NCI-H524 treated with DMSO at 0.1 percent for 48 hours (cell line): Measurements from ENCODE around the gene PIGV.
"Not testable (repeated sequence)": the region's sequence is repeated elsewhere in the genome, so short reads cannot be mapped to it uniquely, and the experiment has no call there.

Experiments
- DNase-seq: peaks from one replicate; lab custom pipeline; 2025; lab: John Stamatoyannopoulos, UW

The PIGV gene

DNA sequence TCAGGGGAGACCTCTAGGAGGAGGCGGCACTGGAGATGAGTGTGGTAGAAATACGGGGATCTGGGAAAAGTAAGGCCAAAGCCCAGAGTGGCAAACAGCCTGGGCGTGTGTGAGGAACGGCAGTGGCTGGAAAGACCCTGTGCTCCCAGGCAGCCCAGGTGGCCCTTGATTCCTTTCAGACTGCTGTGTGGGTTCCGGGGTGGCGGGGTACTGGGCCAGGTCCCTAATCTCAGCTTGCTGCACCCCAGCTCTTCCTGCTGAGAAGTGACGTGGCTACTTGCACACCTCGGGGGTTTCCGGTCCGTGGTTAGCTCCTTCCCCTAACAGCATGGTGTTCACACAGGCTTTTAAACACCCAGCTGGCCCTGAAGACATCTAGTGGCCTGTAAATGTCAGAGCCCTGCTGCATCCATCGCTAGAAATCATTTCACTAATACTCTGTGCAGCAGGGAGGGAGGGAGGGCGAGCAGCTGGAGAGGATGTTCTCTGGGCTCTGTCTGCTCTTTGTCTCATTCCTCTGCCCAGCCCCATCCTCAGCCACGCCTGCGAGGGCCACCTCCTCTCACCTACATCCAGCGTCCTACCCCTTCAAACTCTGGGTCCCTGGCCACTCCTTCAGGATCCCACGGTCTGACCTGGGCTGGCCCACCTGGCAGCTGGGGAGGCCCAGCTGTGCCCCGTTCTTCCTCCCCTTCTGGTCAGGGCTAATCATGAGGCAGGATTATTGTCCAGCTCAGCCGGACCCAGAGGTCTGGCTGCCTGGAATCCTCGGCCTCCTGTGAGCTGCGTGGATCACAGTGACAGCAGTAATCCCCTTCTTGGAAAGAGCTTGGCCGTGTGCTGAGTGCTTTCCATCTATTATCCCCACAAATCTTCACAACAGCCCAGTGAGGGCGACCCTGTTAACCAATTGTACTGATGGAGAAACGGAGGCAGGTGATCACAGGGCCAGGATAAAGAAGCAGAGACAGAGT is 46.0 kb downstream of the PIGV start:
- no peak for DNase-seq

DNA sequence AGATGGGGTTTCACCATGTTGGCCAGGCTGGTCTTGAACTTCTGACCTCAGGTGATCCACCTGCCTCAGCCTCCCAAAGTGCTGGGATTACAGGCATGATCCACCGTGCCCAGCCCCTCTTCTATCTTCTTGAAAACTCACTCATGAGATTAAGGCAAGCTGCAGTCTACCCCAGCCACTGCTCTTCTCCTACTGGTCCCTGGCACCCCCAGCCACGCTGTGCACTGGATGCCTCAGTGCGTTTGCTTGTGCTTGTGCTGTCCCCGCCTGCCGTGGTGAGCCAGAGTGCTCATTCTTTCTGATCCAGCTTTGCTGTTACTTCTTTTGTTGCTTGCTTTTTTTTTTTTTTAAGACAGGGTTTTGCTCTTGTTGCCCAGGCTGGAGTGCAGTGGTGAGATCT is 49.9 kb downstream of the PIGV start:
- DNase-seq = not testable (repeated sequence)

DNA sequence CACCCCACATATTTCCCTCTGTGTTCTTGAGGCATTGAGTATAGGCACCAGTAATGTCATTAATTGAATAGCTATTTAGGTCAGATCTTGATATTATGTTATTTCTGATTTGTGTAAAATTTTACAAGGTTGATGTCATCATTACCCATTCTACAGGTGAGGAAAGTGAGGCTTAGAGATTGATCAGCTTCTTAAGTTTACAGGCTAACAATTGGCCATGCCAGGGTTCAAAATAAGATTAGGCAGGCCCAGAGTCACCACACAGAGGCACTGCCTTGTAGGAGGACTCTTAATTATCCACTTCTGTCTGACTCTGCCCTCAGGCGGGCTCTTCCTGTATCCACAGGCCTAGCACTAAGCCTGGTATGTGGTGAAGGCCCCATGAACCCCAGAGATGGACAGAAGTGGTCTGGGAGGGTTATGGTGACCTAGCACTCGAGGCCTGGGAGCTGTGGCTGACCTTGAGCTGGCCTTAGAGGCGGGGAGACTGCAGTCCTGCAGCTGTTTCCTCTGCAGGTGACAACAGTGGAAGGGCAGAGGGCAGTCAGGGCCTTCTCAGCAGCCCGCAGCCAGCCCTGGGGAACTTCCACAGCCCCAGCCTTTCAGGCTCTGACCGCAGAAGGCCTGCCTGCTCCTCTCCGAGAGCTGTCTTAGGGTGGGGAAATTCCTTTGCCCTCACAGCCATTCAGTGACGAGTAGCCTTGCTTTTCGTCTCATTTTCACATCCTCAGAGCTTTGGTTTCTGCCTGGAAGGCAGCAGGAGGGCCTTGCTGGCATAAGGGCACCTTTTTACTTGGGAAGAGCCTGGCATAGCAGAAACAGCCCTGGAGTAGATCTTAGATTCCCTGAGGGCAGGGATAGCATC is 51.0 kb downstream of the PIGV start:
- no peak for DNase-seq

DNA sequence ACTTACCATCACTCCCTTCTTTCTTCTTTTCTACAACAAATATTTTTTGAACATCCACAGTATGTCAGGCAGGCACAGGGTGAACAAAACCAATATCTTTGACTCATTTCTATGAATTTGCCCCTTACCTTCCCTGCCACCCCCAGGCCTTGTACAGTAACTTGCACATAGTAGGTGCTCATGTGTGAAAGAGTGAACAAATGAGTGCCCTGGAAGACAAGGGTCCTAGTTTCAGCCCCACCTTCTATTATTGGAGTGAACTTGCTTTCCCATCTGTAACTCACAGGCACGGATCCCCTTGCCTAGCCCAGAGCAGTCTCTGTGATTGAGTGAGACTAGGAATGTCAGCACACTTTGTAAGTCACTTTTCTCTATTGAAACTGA is 51.6 kb downstream of the PIGV start:
- DNase-seq = no peak

DNA sequence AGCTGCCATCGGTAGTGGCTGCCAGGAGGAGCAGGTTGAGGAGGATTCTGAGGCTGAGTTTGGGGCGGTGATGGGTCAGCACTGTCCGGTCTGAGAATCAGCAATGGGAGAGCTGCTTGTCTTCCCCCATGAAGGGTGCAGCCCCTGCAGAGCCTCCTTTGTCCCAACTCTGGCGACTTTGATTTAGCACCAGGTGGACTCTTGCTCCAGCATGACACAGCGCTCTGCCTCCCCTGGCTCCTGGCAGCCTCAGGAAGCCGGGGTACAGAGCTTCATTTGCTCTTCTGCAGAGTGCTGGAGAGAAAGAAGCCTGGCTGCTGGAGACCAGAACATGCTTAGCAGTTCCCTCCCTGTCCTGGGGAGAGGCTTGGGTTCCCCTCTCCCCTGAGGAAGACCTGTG is 52.0 kb downstream of the PIGV start:
- no peak for DNase-seq

DNA sequence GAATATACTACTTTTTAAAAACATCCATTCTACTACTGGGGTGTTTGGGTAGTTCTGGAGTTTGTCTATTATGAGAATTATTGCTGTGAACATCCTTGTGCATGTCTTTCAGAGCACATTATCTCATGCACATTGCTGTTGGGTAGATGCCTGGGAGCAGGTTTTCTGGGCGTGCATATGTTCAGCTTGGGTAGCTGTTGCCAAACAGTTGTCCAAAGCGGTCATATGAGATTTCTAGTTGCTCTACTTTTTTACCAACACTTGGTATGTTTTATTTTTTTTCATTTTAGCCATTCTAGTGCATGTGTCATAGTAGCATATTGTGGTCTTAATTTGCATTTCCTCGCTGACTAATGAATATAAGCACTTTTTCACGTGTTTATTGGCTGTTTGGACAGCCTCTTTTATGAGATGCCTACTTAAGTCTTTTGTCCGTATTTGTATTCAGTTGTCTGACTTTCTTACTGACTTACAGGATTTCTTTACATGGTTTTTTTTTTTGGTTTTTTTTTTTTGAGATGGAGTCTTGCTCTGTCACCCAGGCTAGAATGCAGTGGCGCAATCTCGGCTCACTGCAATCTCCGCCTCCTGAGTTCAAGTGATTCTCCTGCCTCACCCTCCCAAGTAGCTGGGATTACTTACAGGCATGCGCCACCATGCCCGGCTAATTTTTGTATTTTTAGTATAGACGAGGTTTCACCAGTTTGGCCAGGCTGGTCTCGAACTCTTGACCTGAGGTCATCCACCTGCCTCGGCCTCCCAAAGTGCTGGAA is 56.9 kb downstream of the PIGV start:
- DNase-seq = no peak

DNA sequence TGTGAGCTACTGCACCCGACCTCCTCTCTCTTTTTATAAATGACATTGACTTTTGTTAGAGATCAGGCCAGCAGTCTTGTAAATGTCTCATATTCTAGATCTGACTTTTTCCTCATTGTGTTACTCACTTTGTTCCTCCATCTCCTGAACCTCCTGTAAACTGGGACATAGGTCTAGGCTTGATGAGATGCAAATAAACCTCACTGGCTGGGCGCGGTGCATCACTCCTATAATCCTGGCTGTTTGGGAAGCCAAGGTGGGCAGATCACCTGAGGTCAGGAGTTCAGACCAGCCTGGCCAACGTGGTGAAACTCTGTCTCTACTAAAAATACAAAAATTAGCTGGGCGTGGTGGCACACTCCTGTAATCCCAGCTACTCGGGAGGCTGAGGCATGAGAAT is 60.1 kb downstream of the PIGV start:
- DNase-seq = not testable (repeated sequence)
